B cell (primary cell): ENCODE measurements around the gene NFASC.

Source experiments
- EZH2 ChIP-seq: IDR thresholded peaks from 2 replicates; pipeline ENCODE4 v1.6.1; 2012; ENCODE audit warnings: borderline replicate concordance, low read depth, mild to moderate bottlenecking, moderate library complexity, low read length; ENCODE audit not compliant: insufficient read depth, poor library complexity, severe bottlenecking
- TF ChIP-seq, protein P1 (sequence below): fragments of 200-600 bp; IDR thresholded peaks from one replicate; pipeline ENCODE4 v1.8.0; 2022; ENCODE audit warnings: antibody characterized with exemption, mild to moderate bottlenecking

GRCh38 chr1:205072286-205072685 is 201.6 kb downstream of the NFASC start:
- TF ChIP-seq, protein P1, sequence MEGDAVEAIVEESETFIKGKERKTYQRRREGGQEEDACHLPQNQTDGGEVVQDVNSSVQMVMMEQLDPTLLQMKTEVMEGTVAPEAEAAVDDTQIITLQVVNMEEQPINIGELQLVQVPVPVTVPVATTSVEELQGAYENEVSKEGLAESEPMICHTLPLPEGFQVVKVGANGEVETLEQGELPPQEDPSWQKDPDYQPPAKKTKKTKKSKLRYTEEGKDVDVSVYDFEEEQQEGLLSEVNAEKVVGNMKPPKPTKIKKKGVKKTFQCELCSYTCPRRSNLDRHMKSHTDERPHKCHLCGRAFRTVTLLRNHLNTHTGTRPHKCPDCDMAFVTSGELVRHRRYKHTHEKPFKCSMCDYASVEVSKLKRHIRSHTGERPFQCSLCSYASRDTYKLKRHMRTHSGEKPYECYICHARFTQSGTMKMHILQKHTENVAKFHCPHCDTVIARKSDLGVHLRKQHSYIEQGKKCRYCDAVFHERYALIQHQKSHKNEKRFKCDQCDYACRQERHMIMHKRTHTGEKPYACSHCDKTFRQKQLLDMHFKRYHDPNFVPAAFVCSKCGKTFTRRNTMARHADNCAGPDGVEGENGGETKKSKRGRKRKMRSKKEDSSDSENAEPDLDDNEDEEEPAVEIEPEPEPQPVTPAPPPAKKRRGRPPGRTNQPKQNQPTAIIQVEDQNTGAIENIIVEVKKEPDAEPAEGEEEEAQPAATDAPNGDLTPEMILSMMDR, result no peak
- no peak for TF ChIP-seq EZH2
